GM19023 (cell line): ENCODE measurements around the gene CPLANE2.
"Not testable (repeated sequence)": the region's sequence is repeated elsewhere in the genome, so short reads cannot be mapped to it uniquely, and the experiment has no call there.

Experiments
- ATAC-seq: cut with Tn5 transposase; IDR thresholded peaks from one replicate; pipeline ENCODE4 v1.9.1; 2021; ENCODE audit warnings: mild to moderate bottlenecking, moderate library complexity; ENCODE audit not compliant: unreplicated experiment

The CPLANE2 gene

DNA sequence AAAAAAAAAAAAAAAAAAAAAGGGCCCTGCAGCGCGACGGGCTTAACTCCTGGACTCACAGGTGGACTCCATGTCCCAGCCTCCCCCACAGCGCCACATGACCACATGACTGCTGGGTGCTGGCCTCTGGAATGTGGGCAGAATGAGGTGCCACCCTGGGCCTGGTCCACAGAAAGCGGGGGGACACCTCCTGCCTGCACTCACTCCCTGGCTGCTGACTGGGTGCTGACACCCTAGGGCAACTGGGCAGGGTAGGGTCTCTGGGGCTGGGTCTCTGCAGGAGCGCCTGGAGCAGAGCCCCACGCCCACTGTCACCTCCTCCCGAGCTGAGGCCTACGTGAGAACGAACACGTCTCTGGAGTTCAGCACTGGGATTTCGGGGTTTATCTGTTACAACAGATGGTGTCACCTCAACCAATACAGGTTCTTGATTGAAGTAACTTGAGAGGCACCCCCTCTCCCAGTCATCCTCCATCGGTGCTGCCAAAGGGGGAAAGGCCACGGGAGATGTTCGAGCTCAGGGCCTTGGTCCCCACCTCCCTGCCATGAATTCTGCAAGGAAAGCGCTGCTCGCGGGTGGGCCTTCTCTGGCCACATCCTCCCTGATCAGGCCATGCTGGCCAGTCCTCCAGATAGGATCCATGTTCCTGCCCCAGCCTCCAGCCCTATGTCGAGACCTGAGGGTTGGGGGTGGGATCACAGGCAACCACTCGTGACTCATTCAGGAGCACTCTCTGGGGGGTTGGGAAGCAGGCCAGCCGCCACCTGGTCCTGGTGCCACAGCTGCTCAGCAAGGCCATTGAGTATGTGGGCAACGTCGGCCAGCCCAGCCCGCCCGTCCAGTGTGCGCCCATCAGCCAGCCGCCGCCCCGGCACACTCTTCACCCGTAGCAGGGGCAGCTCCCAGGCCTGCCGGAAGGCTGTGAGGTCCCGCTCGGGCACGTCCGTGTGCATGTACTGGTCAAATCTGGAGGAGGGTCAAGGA is 5.4 kb downstream of the CPLANE2 start:
- ATAC-seq: no peak

DNA sequence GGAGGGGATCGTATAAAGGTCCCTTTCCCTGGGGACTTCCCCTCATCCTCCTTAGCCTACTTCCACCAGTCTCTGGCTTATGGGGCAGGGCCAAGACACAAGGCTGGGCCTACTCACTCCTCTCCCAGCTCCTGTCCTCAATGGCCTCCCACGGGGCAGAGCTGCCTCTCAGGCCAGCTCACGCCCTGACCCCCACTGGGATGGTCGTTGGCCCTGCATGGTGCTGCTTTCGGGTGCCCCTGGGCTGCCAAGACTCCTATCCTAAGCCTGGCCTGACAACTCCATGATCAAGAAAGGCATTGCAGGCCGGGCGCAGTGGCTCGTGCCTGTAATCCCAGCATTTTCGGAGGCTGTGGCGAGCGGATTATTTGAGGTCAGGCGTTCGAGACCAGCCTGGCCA is 6.2 kb downstream of the CPLANE2 start:
- no peak for ATAC-seq

DNA sequence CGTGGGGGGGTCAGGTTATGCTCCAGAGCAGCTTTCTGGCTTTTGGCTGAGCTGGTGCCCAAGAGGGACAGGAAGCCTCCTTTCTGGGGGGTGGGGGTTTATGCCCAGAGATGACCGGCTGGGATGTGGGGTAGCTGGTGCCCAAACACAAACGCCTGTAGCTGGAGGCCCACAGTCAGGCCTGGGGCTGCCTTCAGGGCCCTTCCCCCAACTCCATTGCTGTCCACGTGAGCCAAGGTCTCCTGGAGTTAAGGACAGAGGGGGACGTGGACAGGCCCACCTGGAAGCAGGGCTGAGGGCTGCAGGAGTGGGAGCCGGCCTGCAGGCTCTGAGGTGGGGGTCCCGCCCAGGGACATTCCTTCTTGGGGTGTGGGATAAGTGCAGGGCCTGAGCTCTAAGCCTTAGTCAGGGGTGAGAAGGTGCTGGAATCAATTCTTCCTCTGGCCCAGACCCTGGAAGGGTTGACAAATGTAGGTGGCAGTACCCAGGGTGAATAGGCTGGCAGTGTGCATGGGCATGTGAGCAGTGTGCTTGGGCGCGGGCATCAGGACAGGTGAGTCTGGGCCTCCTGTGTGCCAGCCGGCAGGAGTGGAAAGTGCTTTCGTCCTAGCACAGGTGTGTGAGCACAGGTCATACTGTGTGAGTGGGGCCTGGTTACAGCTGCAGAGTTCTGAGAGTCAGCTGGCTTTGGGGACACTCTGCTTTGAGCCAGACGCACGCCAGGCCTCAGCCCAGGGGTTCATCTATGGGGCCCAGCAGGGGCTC is 6.8 kb downstream of the CPLANE2 start:
- ATAC-seq: no peak

DNA sequence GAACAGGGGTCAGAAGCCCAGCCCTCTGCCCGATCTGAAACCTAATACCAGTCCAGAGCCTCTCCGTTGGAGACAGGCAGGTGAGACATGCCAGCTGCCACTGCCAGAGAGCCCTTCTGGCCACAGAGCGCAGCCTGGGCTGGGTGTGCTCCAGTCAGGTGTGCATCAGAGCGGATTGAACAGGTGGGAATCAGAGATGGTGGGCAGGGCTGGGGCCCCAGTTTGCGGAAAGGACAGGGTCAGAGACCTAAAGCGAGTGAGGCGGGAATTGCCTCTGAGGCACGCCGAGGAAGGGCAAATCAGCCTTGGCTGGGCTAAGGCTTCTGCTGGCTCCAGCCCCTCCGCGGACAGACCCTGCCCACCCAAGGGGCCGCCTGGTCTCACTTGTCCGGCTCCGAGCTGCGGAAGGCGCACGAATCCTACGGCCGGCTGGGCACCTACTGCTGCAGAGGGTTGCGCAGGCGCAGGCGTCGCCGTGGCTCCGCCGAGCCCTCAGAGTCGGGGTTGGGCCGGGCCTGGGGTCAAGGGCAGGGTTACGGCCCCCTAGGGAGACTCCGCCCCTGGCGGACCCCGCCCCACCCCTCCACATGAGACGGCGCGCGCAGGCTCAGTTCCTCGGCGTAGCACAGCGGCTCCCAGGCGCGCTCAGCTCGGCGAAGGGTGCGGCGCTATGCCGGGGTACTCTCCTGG is 10.3 kb downstream of the CPLANE2 start:
- no peak for ATAC-seq

DNA sequence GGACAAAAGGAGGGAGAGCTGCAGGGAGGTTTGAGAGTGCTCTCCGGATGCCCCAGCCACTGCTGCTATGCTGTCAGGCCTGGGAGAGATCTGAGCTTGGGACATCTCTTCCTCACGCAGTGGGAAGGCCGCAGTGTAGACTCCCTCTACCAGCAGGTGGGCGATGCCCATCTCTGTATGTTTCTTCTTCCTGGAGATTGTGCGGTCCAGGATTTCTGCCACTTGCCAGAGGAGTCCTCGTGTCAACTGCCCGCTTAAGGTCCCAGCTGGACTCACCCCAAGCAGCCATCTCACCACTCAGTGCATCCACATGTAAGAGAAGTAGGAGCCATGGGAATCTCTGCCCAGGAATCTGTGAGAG is 10.9 kb downstream of the CPLANE2 start:
- no peak for ATAC-seq

DNA sequence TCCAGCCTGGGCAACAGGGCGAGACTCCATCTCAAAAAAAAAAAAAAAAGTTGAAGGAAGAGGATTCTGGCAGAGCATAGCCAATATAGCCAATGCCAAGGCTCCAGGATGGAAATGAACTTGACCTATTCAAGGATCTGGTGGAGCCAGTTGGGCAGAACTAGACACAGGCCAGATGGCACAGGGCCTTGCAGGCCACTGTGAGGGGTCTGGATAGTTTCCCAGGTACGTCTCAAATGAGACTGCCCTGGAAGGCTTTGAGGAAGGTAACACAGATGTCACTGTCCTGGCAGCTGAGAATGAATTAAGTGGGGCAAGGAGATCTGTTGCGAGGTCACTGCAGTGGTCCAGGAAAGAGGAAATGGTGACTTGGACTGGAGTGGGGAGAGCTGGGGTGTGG is 12.5 kb downstream of the CPLANE2 start:
- ATAC-seq: no peak

DNA sequence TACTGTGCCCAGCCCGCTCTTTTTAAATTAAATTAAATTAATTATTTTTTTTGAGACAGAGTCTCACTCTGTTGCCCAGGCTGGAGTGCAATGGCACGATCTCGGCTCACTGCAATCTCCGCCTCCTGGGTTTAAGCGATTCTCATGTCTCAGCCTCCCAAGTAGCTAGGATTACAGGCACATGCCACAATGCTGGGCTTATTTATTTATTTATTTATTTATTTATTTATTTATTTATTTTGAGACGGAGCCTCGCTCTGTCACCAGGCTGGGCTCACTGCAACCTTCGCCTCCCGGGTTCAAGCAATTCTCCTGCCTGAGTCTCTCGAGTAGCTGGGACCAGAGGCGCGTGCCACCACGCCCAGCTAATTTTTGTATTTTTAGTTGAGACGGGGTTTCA is 14.3 kb downstream of the CPLANE2 start:
- not testable (repeated sequence) for ATAC-seq

DNA sequence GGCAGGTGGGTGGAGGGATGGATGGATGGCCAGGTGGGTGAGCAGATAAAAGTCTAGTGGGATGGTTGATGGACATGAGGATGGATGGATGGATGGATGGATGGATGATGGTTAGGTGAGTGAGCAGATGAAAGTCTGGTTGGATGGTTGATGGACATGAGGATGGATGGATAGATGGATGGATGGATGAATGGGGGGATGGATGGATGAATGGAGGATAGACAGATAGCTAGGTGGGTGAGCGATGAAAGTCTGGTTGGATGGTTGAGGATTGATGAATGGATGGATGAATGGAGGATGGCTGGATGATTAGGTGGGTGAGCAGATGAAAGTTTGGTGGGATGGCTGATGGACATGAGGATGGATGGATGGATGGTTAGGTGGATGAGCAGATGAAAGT is 15.5 kb downstream of the CPLANE2 start:
- no peak for ATAC-seq

DNA sequence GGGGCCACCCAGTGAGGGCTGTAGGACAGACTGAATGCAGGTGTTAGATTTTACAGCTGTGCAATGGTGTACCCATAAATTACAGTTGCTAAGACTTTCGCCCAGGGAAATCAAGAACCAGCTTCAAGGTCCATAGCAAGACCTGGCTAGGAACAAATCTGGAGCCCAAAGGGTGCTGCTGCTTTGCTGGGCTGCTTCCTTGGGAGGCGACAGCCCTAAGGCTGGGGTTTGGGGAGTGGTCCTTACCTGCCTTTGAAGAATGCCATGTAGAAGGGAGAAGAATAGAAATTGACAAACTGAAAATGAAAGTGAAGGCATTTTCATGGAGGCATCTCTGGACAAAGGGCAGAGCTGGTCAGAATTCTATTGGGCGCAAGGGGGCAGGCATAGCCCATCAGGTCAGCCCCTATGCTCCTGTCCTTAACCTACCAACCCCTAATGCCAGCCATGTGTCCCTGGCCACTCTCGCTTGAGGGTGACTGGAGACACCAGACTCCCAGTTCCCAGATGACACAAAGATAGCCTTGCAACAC is 16.9 kb downstream of the CPLANE2 start:
- no peak for ATAC-seq

DNA sequence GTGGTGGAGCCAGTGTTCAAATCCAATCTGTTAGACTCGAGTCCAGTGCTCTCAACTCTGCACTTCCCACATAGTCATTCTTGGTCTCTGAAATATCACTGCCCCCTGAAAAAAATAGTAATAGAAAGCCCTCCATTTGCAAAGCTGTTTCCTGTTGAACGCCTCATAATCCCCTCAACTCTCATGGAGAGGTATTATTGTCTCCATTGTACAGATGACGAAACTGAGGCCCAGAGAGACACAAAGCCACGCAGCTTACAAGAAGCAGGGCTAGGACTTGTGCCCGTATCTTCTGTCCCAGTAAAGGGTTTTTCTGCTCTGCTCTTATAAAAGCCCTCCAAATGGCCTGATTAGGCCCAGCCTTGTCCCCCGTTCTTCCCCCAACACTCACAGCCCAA is 18.3 kb downstream of the CPLANE2 start:
- no peak for ATAC-seq

DNA sequence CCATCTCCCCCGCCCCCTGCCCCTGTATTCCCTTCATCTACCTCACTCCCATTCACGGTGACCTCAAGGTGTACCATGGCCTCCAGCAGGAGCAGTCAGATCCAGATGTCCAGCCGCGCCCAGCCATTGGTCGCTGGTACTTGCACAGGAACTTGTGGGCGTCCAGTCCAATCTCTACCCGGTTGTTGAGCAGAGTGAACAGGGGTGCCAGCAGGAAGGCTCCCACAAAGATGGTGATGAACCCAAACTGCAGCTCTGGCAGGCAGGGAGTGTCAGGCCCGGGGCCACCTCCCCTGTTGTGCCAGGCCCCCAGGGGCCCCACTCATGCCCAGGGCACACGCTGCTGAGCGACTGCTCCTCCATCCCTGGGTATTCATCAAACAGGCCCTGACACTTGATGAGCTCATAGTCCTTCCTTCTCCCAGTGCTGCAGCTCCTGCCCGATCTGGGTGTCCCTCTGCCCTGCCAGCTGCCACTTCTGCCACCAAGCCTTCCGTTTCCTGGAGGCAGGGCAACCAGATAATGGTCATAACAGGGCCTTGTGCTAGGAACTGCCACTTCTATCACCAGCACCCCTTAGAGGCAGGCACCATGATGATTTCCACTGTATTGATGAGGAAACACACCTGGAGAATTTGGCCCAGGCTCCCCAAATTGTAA is 18.8 kb downstream of the CPLANE2 start:
- ATAC-seq: no peak

DNA sequence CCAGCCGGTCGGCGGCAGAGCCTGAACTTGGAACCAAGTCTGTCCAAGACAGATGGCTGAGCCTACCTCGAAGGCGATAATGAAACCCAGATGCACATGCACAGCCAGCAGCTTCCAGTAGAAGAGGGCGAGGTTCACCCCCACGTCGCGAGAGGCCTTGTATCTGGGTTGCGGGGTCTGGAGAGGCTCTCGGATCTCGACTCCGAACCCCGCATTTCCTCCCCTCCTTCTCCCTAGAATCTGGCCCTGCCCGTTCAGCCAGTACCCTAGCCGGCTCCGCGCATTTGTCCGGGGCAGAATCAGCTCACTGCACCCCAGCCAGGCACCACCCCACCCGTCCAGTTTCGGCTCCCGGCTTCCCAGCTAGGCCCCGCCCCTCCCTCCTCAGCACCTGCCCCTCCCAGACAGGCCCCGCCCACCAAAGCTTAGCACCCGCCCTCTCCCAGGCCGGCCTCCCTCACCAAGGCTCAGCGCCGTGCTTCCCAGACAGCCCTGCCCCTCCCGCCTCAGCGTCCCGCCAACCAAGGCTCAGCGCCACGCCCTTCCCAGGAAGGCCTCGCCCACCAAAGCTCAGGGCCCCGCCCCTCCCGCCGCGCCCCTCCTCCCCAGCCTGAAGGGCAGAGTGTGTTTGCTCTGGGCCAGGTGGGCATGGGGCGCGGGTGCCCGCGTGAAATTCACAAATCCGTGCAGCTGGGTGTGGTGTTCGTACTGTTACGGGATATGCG is 19.8 kb downstream of the CPLANE2 start:
- ATAC-seq: peak; percentile 86

DNA sequence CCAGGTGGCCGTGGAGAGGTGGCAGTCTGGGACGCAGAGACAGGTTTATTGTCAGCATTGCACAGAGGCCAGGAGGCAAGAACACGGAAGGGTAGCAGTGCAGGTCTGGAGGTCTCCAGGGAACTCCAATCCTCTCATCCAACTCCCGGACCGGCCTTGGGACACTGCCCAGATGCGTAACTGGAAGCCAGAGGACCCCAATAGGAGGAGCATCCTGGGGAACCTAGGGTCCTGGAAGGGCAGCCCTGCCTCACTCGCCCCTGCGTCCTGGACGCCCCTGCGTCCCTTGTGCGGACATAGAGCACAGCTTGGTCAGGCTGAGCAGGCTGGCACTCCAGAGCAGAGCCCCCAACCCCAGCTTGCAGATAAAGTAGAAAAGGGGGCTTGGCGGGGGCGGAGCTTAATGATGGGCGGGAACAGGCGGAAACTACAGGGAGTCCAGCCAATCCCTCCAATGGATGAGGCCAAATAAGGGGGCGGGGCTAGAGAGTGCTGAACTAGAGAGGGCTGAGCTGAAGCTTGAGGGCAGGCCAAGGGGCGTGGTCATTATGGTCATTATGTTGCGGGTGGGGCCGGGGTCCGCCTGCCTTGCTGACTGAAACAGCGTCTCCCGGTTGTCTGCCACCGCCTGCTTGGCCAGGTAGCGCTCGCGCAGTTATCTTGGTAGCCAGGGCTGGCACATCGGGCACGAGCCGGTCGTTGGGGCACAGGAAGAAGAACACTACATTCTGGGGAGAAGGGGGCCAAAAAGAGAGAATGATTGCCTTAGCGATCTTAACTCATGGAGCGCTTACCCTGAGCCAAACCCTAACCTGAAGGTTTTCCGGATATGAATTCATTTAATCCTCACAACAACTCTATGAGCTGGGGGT is 20.9 kb downstream of the CPLANE2 start:
- ATAC-seq: peak; percentile 44

DNA sequence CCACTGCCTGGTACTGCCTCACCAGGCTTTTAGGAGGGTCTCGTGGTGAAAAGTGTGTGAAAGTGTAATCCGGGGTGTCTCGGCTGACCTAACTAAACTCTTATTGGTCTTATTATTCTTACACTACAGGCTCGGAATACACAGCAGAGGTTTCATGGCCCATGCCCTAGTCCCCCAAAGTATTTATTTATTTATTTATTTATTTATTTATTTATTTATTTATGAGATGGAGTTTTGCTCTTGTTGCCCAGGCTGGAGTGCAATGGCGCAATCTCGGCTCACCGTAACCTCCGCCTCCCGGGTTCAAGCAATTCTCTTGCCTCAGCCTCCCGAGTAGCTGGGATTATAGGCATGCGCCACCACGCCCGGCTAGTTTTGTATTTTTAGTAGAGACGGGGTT is 21.7 kb downstream of the CPLANE2 start:
- ATAC-seq: not testable (repeated sequence)

DNA sequence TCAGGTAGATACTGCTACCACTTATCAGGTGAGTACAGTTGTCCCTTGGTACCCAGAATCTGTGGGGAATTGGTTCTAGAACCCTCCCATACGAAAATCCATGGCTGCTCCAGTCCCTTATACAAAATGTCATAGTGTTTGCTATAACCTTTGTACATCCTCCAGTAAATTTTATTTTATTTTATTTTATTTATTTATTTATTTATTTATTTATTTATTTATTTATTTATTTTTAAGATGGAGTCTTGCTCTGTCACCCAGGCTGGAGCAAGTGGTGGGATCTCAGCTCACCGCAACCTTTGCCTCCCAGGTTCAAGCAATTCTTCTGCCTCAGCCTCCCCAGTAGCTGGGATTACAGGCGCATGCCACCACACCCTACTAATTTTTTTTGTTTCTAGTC is 23.4 kb downstream of the CPLANE2 start:
- ATAC-seq: not testable (repeated sequence)

DNA sequence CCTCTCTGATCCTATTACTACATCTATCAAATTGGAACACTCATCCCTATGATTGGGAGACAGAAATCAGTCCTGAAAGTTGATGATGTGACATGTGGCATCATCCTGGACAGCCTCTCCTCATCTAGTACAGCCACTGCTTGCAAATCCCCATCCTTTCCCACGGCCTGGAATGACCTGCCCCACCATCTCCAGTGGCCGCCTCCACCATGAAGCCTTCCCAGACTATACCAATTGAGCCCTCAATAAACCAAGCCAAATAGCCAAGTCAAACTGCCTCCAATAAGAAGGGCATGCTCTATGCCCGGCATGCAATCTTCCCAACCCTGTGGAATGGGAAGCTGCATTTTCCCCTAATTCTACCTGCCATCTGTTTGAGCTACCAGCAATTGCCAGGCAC is 24.0 kb downstream of the CPLANE2 start:
- no peak for ATAC-seq

DNA sequence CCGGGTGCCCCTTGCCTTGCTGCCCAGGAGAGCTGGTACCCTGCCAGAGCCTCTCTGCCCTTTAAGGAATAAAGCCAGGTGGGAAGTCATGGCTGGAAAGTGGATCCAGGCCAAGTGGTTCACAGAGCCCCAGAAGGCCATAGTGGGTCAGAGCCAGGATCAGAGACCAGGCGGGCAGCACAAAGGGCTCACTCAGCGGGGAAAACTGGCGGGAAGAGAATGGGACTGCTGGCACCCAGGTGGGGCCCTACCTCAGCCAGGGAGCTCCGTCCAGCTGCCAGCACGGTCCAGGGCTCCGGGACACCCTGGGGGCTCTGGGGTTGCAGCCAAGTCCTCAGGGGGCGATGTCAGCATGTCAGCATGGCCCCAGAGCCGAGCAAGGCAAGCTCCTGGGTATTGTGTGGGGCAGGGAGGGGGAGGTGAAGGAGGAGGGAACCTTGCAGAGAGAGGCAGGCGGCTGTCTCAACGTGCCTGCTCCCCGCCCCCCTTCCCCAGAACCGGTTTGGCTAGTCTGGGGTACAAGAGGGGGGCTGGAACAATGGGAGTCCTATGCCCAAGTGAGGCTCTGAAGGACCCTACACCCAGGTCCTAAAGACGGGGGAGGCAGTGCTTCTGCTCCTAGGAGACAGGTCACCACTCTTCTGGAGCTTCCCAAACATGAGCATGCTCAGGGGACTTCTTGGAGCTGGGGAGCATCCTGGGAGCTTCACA is 24.6 kb downstream of the CPLANE2 start, which contains the start of gene ARHGEF19:
ARHGEF19 (minus strand) TSS at position 402 of the 711 bp plus-strand sequence. CDS start 3,598 bp downstream, outside the sequence.
- no peak for ATAC-seq

DNA sequence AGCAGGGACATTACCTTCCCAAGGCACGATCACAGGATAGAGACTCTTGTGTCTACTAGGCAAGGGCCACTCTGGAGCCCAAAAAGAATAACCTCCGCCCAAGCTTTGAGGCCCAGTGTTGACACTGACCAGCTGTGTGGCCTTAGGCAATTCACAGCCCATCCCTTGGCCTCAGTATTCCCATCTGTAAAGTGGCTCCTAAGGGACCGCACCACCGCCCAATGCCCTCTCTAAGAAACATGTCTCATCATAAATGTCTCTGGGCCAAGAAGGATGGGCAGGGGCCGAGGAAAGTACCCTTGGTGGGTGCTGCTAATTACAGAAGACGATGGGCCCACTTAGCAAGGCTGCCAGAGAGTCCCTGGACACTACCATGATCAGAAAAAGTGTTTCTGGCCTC is 25.2 kb downstream of the CPLANE2 start:
- ATAC-seq: no peak
